ENCODE measurements around the gene BCL6B.

- TF ChIP-seq CTCF (IDR thresholded peaks at IDR 0.05) (no peak), EP300 (IDR thresholded peaks at IDR 0.05) (no peak)
Measured at GRCh38 chr17:7026471-7027115, 3.7 kb downstream of the BCL6B start.
